Thyroid gland (tissue), 4 donors: Measurements from ENCODE around the gene CPA1. TPM values are rescaled to one million over a fixed set of nuclear protein-coding genes. Genes with fewer than 3 reads are reported as not detected.

Experiments used
- DNase-seq, 2 donors: peaks; one replicate each; pipeline ENCODE4 v3.0.0-alpha.2; 2019
- H3K27ac ChIP-seq, 3 donors: fragments of 200-600 bp; sonication (generic); 1 replicate in 2 of 3; 2 replicates in 1 of 3; pipeline ENCODE4 v1.5.1; 2016 to 2019; ENCODE audit warnings: mild to moderate bottlenecking in 1 of 3, moderate library complexity in 1 of 3
- H3K27me3 ChIP-seq: fragments of 200-600 bp; sonication (generic); one replicate; pipeline ENCODE4 v1.5.1; 2019
- H3K36me3 ChIP-seq, 2 donors: fragments of 200-600 bp; sonication (generic); one replicate each; pipeline ENCODE4 v1.5.1; 2016 to 2019
- H3K4me1 ChIP-seq, 2 donors: fragments of 200-600 bp; sonication (generic); one replicate each; pipeline ENCODE4 v1.5.1; 2017 to 2019
- H3K4me3 ChIP-seq, 3 donors: fragments of 200-600 bp; sonication (generic); replicated peaks in 1 of 3; 1 replicate in 2 of 3; 2 replicates in 1 of 3; pipeline ENCODE4 v1.5.1; 2016; ENCODE audit warnings: mild to moderate bottlenecking in 1 of 3
- H3K9me3 ChIP-seq: fragments of 200-600 bp; sonication (generic); one replicate; pipeline ENCODE4 v1.5.1; 2017
- CTCF ChIP-seq, 6 experiments: fragments of 200-600 bp in 3 of 6; fragments of 450-650 bp in 3 of 6; sonication (generic) in 3 of 6; IDR thresholded peaks; one replicate each; pipeline ENCODE4 v1.5.1; 2016 to 2019; ENCODE audit warnings: antibody characterized with exemption in 6 of 6, mild to moderate bottlenecking in 2 of 6, inconsistent platforms in 1 of 6, moderate library complexity in 1 of 6
- POLR2A ChIP-seq, 2 donors: fragments of 450-650 bp; IDR thresholded peaks; one replicate each; pipeline ENCODE4 v1.6.1; 2017; ENCODE audit warnings: antibody characterized with exemption in 2 of 2, mild to moderate bottlenecking in 2 of 2, moderate library complexity in 1 of 2
- WGBS, 2 donors: methylation state at CpG; one replicate each; pipeline ENCODE4 v1.1.5; 2017; 5-methylcytosine and 5-hydroxymethylcytosine counted together
- intact Hi-C: fragments of 100-400 bp; cut with DNase I; formaldehyde crosslinking; loops from one replicate; pipeline ENCODE4 v1.15.1; 2023
- total RNA-seq, 4 donors: library from RNA; depleted of rRNA; stranded (reverse); fragments of >200 nt; gene quantifications; one replicate each; pipeline ENCODE4 v1.2.3, GENCODE V29; 2016

Gene CPA1
- total RNA-seq, 4 donors from 2014 or later: 1.3 TPM; not detected in 3

GRCh38 chr7:130388671-130389070 is 8.4 kb downstream of the CPA1 start:
- Histone ChIP-seq H3K36me3 (no peaks in the 10 kb centered on the region), H3K9me3 (no peaks in the 10 kb centered on the region), H3K27ac (no peak overlapping the region), H3K4me1 (no peaks in the 10 kb centered on the region), H3K4me3 (no peak overlapping the region), H3K27me3 (no peaks in the 10 kb centered on the region)
- DNase-seq: no peak
- no peak for TF ChIP-seq POLR2A (IDR thresholded peaks at IDR 0.05)
- no peak for TF ChIP-seq CTCF (IDR thresholded peaks at IDR 0.05)
- 72 to 97% methylated on average over 2 of the region's 2 CpGs for WGBS, 2 donors
- intact Hi-C loops: no loop called here

- H3K36me3 ChIP-seq: no peaks in the 10 kb centered on the region
- DNase-seq: no peak
- TF ChIP-seq CTCF (IDR thresholded peaks at IDR 0.05) (no peak), POLR2A (IDR thresholded peaks at IDR 0.05) (no peak)
- H3K9me3 ChIP-seq: no peaks in the 10 kb centered on the region
- no peaks in the 10 kb centered on the region for H3K4me1 ChIP-seq
- intact Hi-C loops: no loop called here
- H3K27ac ChIP-seq: no peak overlapping the region
- WGBS, 2 donors: 91 to 93% methylated on average over 1 of the region's 1 CpG
- no peaks in the 10 kb centered on the region for H3K27me3 ChIP-seq
- no peak overlapping the region for H3K4me3 ChIP-seq
Observed at GRCh38 chr7:130390486-130390885, 10.2 kb downstream of the CPA1 start.

GRCh38 chr7:130393101-130393561 is 12.8 kb downstream of the CPA1 start:
- no peak overlapping the region for H3K27ac ChIP-seq
- WGBS, 2 donors: 83 to 95% methylated on average over 5 of the region's 5 CpGs
- DNase-seq: no peak

GRCh38 chr7:130393841-130394411 is 13.6 kb downstream of the CPA1 start:
- no peaks in the 10 kb centered on the region for H3K4me1 ChIP-seq
- 79 to 85% methylated on average over 10 of the region's 10 CpGs for WGBS, 2 donors
- TF ChIP-seq POLR2A (IDR thresholded peaks at IDR 0.05) (no peak), CTCF (IDR thresholded peaks at IDR 0.05) (no peak)
- H3K27me3 ChIP-seq: no peaks in the 10 kb centered on the region
- H3K36me3 ChIP-seq: no peaks in the 10 kb centered on the region
- no peak overlapping the region for H3K27ac ChIP-seq
- intact Hi-C loops: no loop called here
- H3K4me3 ChIP-seq: no peak overlapping the region
- no peak for DNase-seq
- no peaks in the 10 kb centered on the region for H3K9me3 ChIP-seq

More at GRCh38 chr7:130393101-130393561, 12.8 kb downstream of the CPA1 start:
- H3K27me3 ChIP-seq: no peaks in the 10 kb centered on the region
- no peak overlapping the region for H3K4me3 ChIP-seq
- H3K36me3 ChIP-seq: no peaks in the 10 kb centered on the region
- H3K4me1 ChIP-seq: no peaks in the 10 kb centered on the region
- intact Hi-C loops: no loop called here
- TF ChIP-seq POLR2A (IDR thresholded peaks at IDR 0.05) (no peak), CTCF (IDR thresholded peaks at IDR 0.05) (no peak)
- H3K9me3 ChIP-seq: no peaks in the 10 kb centered on the region

GRCh38 chr7:130394421-130395195 is 14.3 kb downstream of the CPA1 start:
- intact Hi-C loops: no loop called here
- H3K4me1 ChIP-seq: no peaks in the 10 kb centered on the region
- TF ChIP-seq POLR2A (IDR thresholded peaks at IDR 0.05) (no peak), CTCF (IDR thresholded peaks at IDR 0.05) (no peak)
- H3K4me3 ChIP-seq: no peak overlapping the region
- H3K36me3 ChIP-seq: no peaks in the 10 kb centered on the region
- no peaks in the 10 kb centered on the region for H3K27me3 ChIP-seq
- 84 to 85% methylated on average over 7 of the region's 7 CpGs for WGBS, 2 donors
- no peak overlapping the region for H3K27ac ChIP-seq
- DNase-seq: no peak
- no peaks in the 10 kb centered on the region for H3K9me3 ChIP-seq
